Keratinocyte (primary cell): ENCODE data around the gene C16orf54.

Experiments used
- CTCF ChIP-seq, 3 experiments: IDR thresholded peaks in 1 of 3; conservative IDR thresholded peaks in 1 of 3; optimal IDR thresholded peaks in 1 of 3; 2 replicates in 2 of 3; 3 replicates in 1 of 3; pipeline versions ENCODE3 to v1.5.1; 2011; ENCODE audit warnings: low read length in 3 of 3, mild to moderate bottlenecking in 3 of 3, moderate library complexity in 2 of 3, control low read depth in 1 of 3, inconsistent platforms in 1 of 3; ENCODE audit not compliant: insufficient read depth in 2 of 3; ENCODE audit errors: extremely low read depth in 1 of 3
- EZH2 ChIP-seq: IDR thresholded peaks from one replicate; pipeline ENCODE4 v1.6.1; 2012; ENCODE audit warnings: inconsistent platforms, mild to moderate bottlenecking, low read length, moderate library complexity

DNA sequence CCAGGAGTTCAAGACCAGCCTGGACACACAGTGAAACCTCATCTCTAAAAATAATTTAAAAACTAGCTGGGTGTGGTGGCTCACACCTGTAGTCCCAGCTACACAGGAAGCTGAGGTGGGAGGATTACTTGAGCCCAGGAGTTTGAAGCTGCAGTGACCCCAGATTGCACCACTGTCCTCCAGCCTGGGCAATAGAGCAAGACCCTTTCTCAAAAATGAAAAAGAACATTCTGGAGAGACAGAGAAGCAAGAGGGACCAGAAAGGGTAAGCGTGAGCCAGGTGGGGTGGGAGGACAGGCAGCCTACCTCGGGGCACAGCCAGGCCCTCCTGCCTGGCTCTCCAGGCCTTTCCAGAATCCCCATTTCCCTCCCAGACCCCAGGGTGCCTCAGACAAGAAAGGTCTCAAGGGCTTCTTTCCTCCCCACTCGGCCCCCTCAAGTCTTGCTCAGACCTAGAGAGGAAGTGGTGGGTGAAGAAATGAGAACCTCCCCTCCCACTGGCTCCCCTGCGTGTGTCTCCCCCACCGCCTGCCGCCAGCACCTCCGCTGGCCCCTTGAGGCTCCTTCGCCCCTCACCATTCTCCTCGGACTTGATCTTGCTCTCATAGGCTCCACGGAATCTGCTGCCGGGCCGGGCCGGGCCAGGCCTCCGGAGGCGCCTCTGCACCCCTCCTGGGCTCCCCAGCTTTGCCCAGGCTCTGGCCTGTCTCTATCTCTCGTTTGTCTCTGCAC lies 503 bp downstream of the C16orf54 start:
- TF ChIP-seq CTCF (optimal IDR thresholded peaks at IDR 0.05 in 1 of 3, IDR thresholded peaks at IDR 0.05 in 1 of 3, conservative IDR thresholded peaks at IDR 0.05 in 1 of 3; ENCODE audit: extremely low read depth in 1 of 3, insufficient read depth in 2 of 3, low read length in 3 of 3) (no peak), EZH2 (no peak)
